Lower leg skin (tissue), 3 donors: ENCODE measurements around the gene STK10.

ENCODE experiments used
- POLR2A ChIP-seq, 2 donors: fragments of 450-650 bp; IDR thresholded peaks; one replicate each; pipeline ENCODE4 v1.6.1; 2016 to 2017; ENCODE audit warnings: antibody characterized with exemption in 2 of 2, mild to moderate bottlenecking in 1 of 2, moderate library complexity in 1 of 2
- TF ChIP-seq, protein P1 (sequence below), 3 donors: fragments of 450-650 bp; IDR thresholded peaks; one replicate each; pipeline ENCODE4 v1.5.1; 2016; ENCODE audit warnings: antibody characterized with exemption in 3 of 3, mild to moderate bottlenecking in 3 of 3, moderate library complexity in 2 of 3

DNA sequence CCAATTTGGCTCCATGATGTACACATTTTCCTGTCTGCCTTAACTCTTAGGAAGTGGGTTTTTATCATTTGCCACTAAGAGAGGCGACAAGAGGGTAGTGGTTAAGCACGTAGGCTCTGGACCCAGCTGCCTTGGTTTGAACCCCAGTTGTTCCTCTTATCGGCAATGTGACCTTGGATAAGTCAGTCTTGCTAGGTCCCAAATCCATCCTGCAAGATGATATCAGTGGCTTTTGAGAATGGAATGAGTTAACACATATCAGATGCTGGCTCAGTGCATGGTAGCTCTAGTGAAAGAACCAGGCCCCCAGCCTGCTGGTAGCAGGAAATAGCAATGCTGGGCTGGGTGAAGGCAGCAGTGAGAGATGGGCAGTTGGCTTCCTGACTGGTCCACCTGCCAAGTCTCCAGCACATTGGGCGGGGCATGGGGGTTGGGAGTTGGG lies 72.5 kb downstream of the STK10 start:
- TF ChIP-seq, protein P1, sequence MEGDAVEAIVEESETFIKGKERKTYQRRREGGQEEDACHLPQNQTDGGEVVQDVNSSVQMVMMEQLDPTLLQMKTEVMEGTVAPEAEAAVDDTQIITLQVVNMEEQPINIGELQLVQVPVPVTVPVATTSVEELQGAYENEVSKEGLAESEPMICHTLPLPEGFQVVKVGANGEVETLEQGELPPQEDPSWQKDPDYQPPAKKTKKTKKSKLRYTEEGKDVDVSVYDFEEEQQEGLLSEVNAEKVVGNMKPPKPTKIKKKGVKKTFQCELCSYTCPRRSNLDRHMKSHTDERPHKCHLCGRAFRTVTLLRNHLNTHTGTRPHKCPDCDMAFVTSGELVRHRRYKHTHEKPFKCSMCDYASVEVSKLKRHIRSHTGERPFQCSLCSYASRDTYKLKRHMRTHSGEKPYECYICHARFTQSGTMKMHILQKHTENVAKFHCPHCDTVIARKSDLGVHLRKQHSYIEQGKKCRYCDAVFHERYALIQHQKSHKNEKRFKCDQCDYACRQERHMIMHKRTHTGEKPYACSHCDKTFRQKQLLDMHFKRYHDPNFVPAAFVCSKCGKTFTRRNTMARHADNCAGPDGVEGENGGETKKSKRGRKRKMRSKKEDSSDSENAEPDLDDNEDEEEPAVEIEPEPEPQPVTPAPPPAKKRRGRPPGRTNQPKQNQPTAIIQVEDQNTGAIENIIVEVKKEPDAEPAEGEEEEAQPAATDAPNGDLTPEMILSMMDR (IDR thresholded peaks at IDR 0.05) = no peak
- TF ChIP-seq POLR2A (IDR thresholded peaks at IDR 0.05) = no peak
